GM23338 (cell line): ENCODE measurements around the gene TMPRSS13. TPM values are rescaled to one million over a fixed set of nuclear protein-coding genes. Genes with fewer than 3 reads are reported as not detected.

ENCODE experiments used
- ATAC-seq: fragments of 200-7000 bp; cut with Tn5 transposase; 3 replicates; pipeline ENCODE4 v1.9.1; 2020
- DNase-seq: peaks from one replicate; pipeline ENCODE4 v3.0.0-alpha.2; 2015; ENCODE audit warnings: low spot score
- H2AFZ ChIP-seq: fragments of 200-600 bp; sonication (generic); 2 replicates; pipeline ENCODE4 v1.8.0; 2016; ENCODE audit warnings: antibody characterized with exemption, mild to moderate bottlenecking, moderate library complexity
- H3F3A ChIP-seq: fragments of 200-600 bp; sonication (generic); replicated peaks from 2 replicates; pipeline ENCODE4 v1.8.0; 2017; ENCODE audit warnings: antibody characterized with exemption, mixed run types, low read depth
- H3K27ac ChIP-seq: fragments of 200-600 bp; sonication (generic); 2 replicates; pipeline ENCODE4 v1.6.1; 2016; ENCODE audit warnings: low read depth
- H3K27me3 ChIP-seq: fragments of 200-600 bp; sonication (generic); 2 replicates; pipeline ENCODE4 v1.8.0; 2016; ENCODE audit warnings: mild to moderate bottlenecking, mixed run types, moderate library complexity; ENCODE audit not compliant: insufficient read depth
- H3K36me3 ChIP-seq: fragments of 200-600 bp; sonication (generic); 2 replicates; pipeline ENCODE4 v1.8.0; 2016; ENCODE audit warnings: mild to moderate bottlenecking; ENCODE audit not compliant: insufficient read depth
- H3K4me1 ChIP-seq: fragments of 200-600 bp; sonication (generic); 2 replicates; pipeline ENCODE4 v1.8.0; 2016; ENCODE audit warnings: mild to moderate bottlenecking, moderate library complexity; ENCODE audit not compliant: insufficient read depth
- H3K4me2 ChIP-seq: fragments of 200-600 bp; sonication (generic); 2 replicates; pipeline ENCODE4 v1.7.1; 2017; ENCODE audit warnings: mixed run types
- H3K4me3 ChIP-seq: fragments of 200-600 bp; sonication (generic); 2 replicates; pipeline ENCODE4 v1.6.1; 2016; ENCODE audit warnings: mixed run types
- H3K79me2 ChIP-seq: fragments of 200-600 bp; sonication (generic); replicated peaks from 2 replicates; pipeline ENCODE4 v1.8.0; 2017; ENCODE audit warnings: mild to moderate bottlenecking; ENCODE audit not compliant: insufficient read depth
- H3K9me2 ChIP-seq: fragments of 200-600 bp; sonication (generic); 2 replicates; pipeline ENCODE4 v1.8.0; 2017; ENCODE audit not compliant: insufficient read depth
- H4K20me1 ChIP-seq: fragments of 200-600 bp; sonication (generic); replicated peaks from 2 replicates; pipeline ENCODE4 v1.8.0; 2017; ENCODE audit warnings: mild to moderate bottlenecking; ENCODE audit not compliant: insufficient read depth
- H3K27ac Mint-ChIP-seq: 2 replicates; pipeline ENCODE4 v1.8.0; 2020; ENCODE audit warnings: inconsistent platforms, mild to moderate bottlenecking, moderate library complexity, mixed read lengths
- H3K27me3 Mint-ChIP-seq: 3 replicates; pipeline ENCODE4 v1.8.0; 2022; ENCODE audit warnings: low read depth, mild to moderate bottlenecking, moderate library complexity, mixed read lengths, inconsistent platforms; ENCODE audit not compliant: insufficient read depth, poor library complexity
- H3K36me3 Mint-ChIP-seq: 3 replicates; pipeline ENCODE4 v1.8.0; 2021; ENCODE audit warnings: low read depth, mild to moderate bottlenecking, inconsistent platforms, moderate library complexity, mixed read lengths
- H3K4me1 Mint-ChIP-seq: 3 replicates; pipeline ENCODE4 v1.8.0; 2020; ENCODE audit warnings: mild to moderate bottlenecking, inconsistent platforms, mixed read lengths
- H3K4me3 Mint-ChIP-seq: 3 replicates; pipeline ENCODE4 v1.8.0; 2021; ENCODE audit warnings: moderate library complexity, mild to moderate bottlenecking, inconsistent platforms, mixed read lengths
- H3K9me3 Mint-ChIP-seq: 3 replicates; pipeline ENCODE4 v1.8.0; 2020; ENCODE audit warnings: moderate library complexity, mild to moderate bottlenecking, inconsistent platforms, mixed read lengths
- CREB1 ChIP-seq: fragments of 250-450 bp; sonication (Bioruptor Pico); IDR thresholded peaks from 2 replicates; pipeline ENCODE4 v1.5.0; 2020; ENCODE audit warnings: low read depth, mild to moderate bottlenecking, moderate library complexity
- ETS1 ChIP-seq: IDR thresholded peaks from 2 replicates; pipeline ENCODE4 v1.6.1; 2016; ENCODE audit warnings: antibody characterized with exemption
- EZH2 ChIP-seq: fragments of 200-600 bp; sonication (generic); IDR thresholded peaks from one replicate; pipeline ENCODE4 v1.8.0; 2017; ENCODE audit warnings: antibody characterized with exemption, mild to moderate bottlenecking, low read depth; ENCODE audit not compliant: unreplicated experiment
- EZH2phosphoT487 ChIP-seq: fragments of 200-600 bp; sonication (generic); IDR thresholded peaks from one replicate; pipeline ENCODE4 v1.8.1; 2018; ENCODE audit warnings: antibody characterized with exemption; ENCODE audit not compliant: unreplicated experiment
- JUNB ChIP-seq: IDR thresholded peaks from one replicate; pipeline ENCODE4 v1.6.1; 2016; ENCODE audit warnings: antibody characterized with exemption; ENCODE audit not compliant: unreplicated experiment
- NANOG ChIP-seq: IDR thresholded peaks from 2 replicates; pipeline ENCODE4 v1.6.1; 2016; ENCODE audit warnings: antibody characterized with exemption, borderline replicate concordance
- POLR2AphosphoS5 ChIP-seq: IDR thresholded peaks from 2 replicates; pipeline ENCODE4 v1.6.1; 2016; ENCODE audit warnings: antibody characterized with exemption, low read depth
- REST ChIP-seq: IDR thresholded peaks from one replicate; pipeline ENCODE4 v1.6.1; 2018; ENCODE audit warnings: antibody characterized with exemption; ENCODE audit not compliant: unreplicated experiment
- STAT1 ChIP-seq: IDR thresholded peaks from one replicate; pipeline ENCODE4 v1.6.1; 2016; ENCODE audit warnings: antibody characterized with exemption; ENCODE audit not compliant: unreplicated experiment
- ZNF331 ChIP-seq: fragments of 250-450 bp; sonication (Bioruptor Pico); IDR thresholded peaks from 2 replicates; pipeline ENCODE4 v1.5.0; 2020; ENCODE audit warnings: low read depth, mild to moderate bottlenecking, moderate library complexity
- ZNF462 ChIP-seq: fragments of 250-450 bp; sonication (Bioruptor Pico); IDR thresholded peaks from 2 replicates; pipeline ENCODE4 v1.5.0; 2020; ENCODE audit warnings: mild to moderate bottlenecking, moderate library complexity
- polyA plus RNA-seq: library from polyadenylated mRNA; unstranded; fragments of >200 nt; fragmentation: Nextera tagmentation; extraction: Ambion mirVana; gene quantifications from 2 replicates; pipeline ENCODE4 v1.2.1, GENCODE V29; 2016
- total RNA-seq: library from RNA; depleted of rRNA; stranded (reverse); fragments of >200 nt; shearing (Covaris generic); gene quantifications from 2 replicates; pipeline ENCODE4 v1.2.3, GENCODE V29; 2014

TMPRSS13 gene
- total and polyA plus RNA-seq, 2 experiments from 2014 or later = 0.31 TPM; not detected in 1

GRCh38 chr11:117970400-117971024, 41.3 kb upstream of the TMPRSS13 start:
- H2AFZ ChIP-seq = no peak overlapping the region

More at GRCh38 chr11:117970400-117971024, 41.3 kb upstream of the TMPRSS13 start:
- Histone ChIP-seq H3K4me2 (no peak overlapping the region), H3K79me2 (no peaks in the 10 kb centered on the region), H4K20me1 (no peaks in the 10 kb centered on the region), H3K4me3 (no peak overlapping the region), H3K9me2 (no peaks in the 10 kb centered on the region), H3F3A (no peaks in the 10 kb centered on the region), H3K27me3 (no peaks in the 10 kb centered on the region), H3K4me1 (no peaks in the 10 kb centered on the region), H3K27ac (no peak overlapping the region), H3K36me3 (no peaks in the 10 kb centered on the region)
- no peak for TF ChIP-seq ZNF331 (CRISPR knock-in tag)
- no peak for TF ChIP-seq EZH2
- TF ChIP-seq POLR2AphosphoS5 = no peak
- TF ChIP-seq NANOG = no peak
- no peak for TF ChIP-seq JUNB
- no peak for TF ChIP-seq CREB1 (CRISPR knock-in tag)
- no peak for TF ChIP-seq ZNF462 (CRISPR knock-in tag)
- no peak for TF ChIP-seq ETS1
- TF ChIP-seq REST = no peak
- no peak for TF ChIP-seq EZH2phosphoT487
- TF ChIP-seq STAT1 = no peak
- no peak overlapping the region for H3K27ac Mint-ChIP-seq
- no peaks in the 10 kb centered on the region for H3K9me3 Mint-ChIP-seq
- ATAC-seq = no peak
- no peak for DNase-seq
- H3K4me3 Mint-ChIP-seq = no peak overlapping the region
- H3K36me3 Mint-ChIP-seq = no peaks in the 10 kb centered on the region
- no peaks in the 10 kb centered on the region for H3K4me1 Mint-ChIP-seq
- peaks cover 6% of the 10 kb centered on the region for H3K27me3 Mint-ChIP-seq
